Endothelial cell of umbilical vein (primary cell): Measurements from ENCODE around the gene THEM5. TPM values are rescaled to one million over a fixed set of nuclear protein-coding genes. Genes with fewer than 3 reads are reported as not detected.

Experiments
- BruUV-seq: library from RNA; stranded (reverse); fragments of 400-500 nt; replicated peaks from 2 replicates; lab custom pipeline; 2021; lab: Mats Ljungman, UMichigan
- CTCF ChIA-PET: fragments of 300-600, 350-600 bp; sonication (Branson Sonifier 250); formaldehyde crosslinking; loops from one replicate; lab custom pipeline; 2021; ENCODE audit warnings: antibody characterized with exemption, inconsistent platforms; lab: Charles Lee
- POLR2A ChIA-PET: fragments of 300-600, 350-600 bp; sonication (Branson Sonifier 250); formaldehyde crosslinking; loops from one replicate; lab custom pipeline; 2021; ENCODE audit warnings: antibody characterized with exemption, inconsistent platforms; lab: Charles Lee
- DNase-seq: peaks from one replicate; pipeline ENCODE4 v3.0.0-alpha.2; 2011; ENCODE audit warnings: low read depth, low spot score
- FAIRE-seq: peaks from 2 replicates; lab custom pipeline; 2011; peaks lifted over from hg19 to GRCh38; lab: Jason Lieb, UNC
- H2AFZ ChIP-seq: 2 replicates; pipeline ENCODE4 v1.6.0; 2012; ENCODE audit warnings: low read depth, low read length, control low read depth, inconsistent platforms
- H3K27ac ChIP-seq: 2 replicates; pipeline ENCODE4 v1.5.1; 2011; ENCODE audit warnings: low read depth, mild to moderate bottlenecking, control low read depth, low read length, moderate library complexity; ENCODE audit not compliant: insufficient read depth
- H3K27me3 ChIP-seq, 2 experiments: 2 replicates each; pipeline versions ENCODE4 v1.6.0 to v1.6.1; 2011; ENCODE audit warnings: low read length in 2 of 2, mixed read lengths in 1 of 2; ENCODE audit not compliant: control insufficient read depth in 2 of 2, insufficient read depth in 2 of 2
- H3K36me3 ChIP-seq, 2 experiments: 2 replicates in 1 of 2; 3 replicates in 1 of 2; pipeline ENCODE4 v1.5.1; 2011; ENCODE audit warnings: low read length in 2 of 2, mild to moderate bottlenecking in 1 of 2, moderate library complexity in 1 of 2; ENCODE audit not compliant: control insufficient read depth in 2 of 2, insufficient read depth in 2 of 2; ENCODE audit errors: extremely low read depth in 1 of 2
- H3K4me1 ChIP-seq: 3 replicates; pipeline ENCODE4 v1.5.1; 2011; ENCODE audit warnings: mild to moderate bottlenecking, low read length; ENCODE audit not compliant: control insufficient read depth, insufficient read depth; ENCODE audit errors: extremely low read depth
- H3K4me2 ChIP-seq: 2 replicates; pipeline ENCODE4 v1.6.1; 2011; ENCODE audit warnings: low read length, control low read depth, mixed read lengths; ENCODE audit not compliant: insufficient read depth
- H3K4me3 ChIP-seq, 3 experiments: fragments of 200-600 bp in 1 of 3; sonication (generic), shearing (Covaris generic) in 1 of 3; replicated peaks in 1 of 3; 2 replicates each; pipeline ENCODE4 v1.5.1; 2011 to 2016; ENCODE audit warnings: control low read depth in 3 of 3, low read length in 3 of 3, mild to moderate bottlenecking in 2 of 3, inconsistent platforms in 1 of 3, low read depth in 1 of 3, moderate library complexity in 1 of 3; ENCODE audit not compliant: insufficient read depth in 1 of 3
- H3K79me2 ChIP-seq: 2 replicates; pipeline ENCODE4 v1.6.0; 2012; ENCODE audit warnings: low read length, inconsistent platforms; ENCODE audit not compliant: control insufficient read depth, insufficient read depth
- H3K9ac ChIP-seq: replicated peaks from 2 replicates; pipeline ENCODE3; 2011; ENCODE audit warnings: low read length, control low read depth; ENCODE audit not compliant: insufficient read depth; ENCODE audit errors: extremely low read depth
- H3K9me1 ChIP-seq: replicated peaks from 3 replicates; pipeline ENCODE4 v1.6.0; 2011; ENCODE audit warnings: mild to moderate bottlenecking, low read length; ENCODE audit not compliant: control insufficient read depth, insufficient read depth; ENCODE audit errors: extremely low read depth
- H3K9me3 ChIP-seq: replicated peaks from 2 replicates; pipeline ENCODE4 v1.5.1; 2012; ENCODE audit warnings: low read length, inconsistent platforms; ENCODE audit not compliant: control insufficient read depth, insufficient read depth
- H4K20me1 ChIP-seq: replicated peaks from 2 replicates; pipeline ENCODE3; 2011; ENCODE audit warnings: mild to moderate bottlenecking, low read length; ENCODE audit not compliant: control insufficient read depth, insufficient read depth; ENCODE audit errors: extremely low read depth
- EZH2 ChIP-seq: IDR thresholded peaks from 2 replicates; pipeline ENCODE4 v1.6.1; 2012; ENCODE audit warnings: borderline replicate concordance, low read depth, mild to moderate bottlenecking, moderate library complexity, low read length, inconsistent platforms; ENCODE audit not compliant: severe bottlenecking
- FOS ChIP-seq: IDR thresholded peaks from 2 replicates; pipeline ENCODE4 v1.6.1; 2011; ENCODE audit warnings: mild to moderate bottlenecking, low read length, moderate library complexity, borderline replicate concordance; ENCODE audit not compliant: insufficient read depth
- GATA2 ChIP-seq: IDR thresholded peaks from 2 replicates; pipeline ENCODE4 v1.7.0; 2011; ENCODE audit warnings: low read depth, mild to moderate bottlenecking, moderate library complexity, mixed read lengths, low read length; ENCODE audit not compliant: insufficient read length, insufficient read depth
- JUN ChIP-seq: IDR thresholded peaks from 2 replicates; pipeline ENCODE4 v1.6.1; 2011; ENCODE audit warnings: borderline replicate concordance, low read depth; ENCODE audit not compliant: insufficient read length, insufficient read depth
- MYC ChIP-seq: IDR thresholded peaks from one replicate; pipeline ENCODE4 v1.6.1; 2011; ENCODE audit warnings: mild to moderate bottlenecking, low read depth, low read length
- POLR2A ChIP-seq: IDR thresholded peaks from 2 replicates; pipeline ENCODE4 v1.6.1; 2012; ENCODE audit warnings: low read depth, mild to moderate bottlenecking, control low read depth, low read length
- POLR2AphosphoS5 ChIP-seq: IDR thresholded peaks from 2 replicates; pipeline ENCODE4 v1.6.1; 2012; ENCODE audit warnings: low read depth, mild to moderate bottlenecking, control low read depth, low read length, moderate library complexity; ENCODE audit not compliant: insufficient read depth
- dilution Hi-C: fragments of 300-500 bp; cut with MboI; formaldehyde crosslinking; loops from one replicate; pipeline ENCODE4 v1.15.0; 2019; ENCODE audit warnings: low sequenced_read_pairs; ENCODE audit not compliant: extremely low pct_ligation_motif_present
- intact Hi-C: fragments of 100-400 bp; cut with micrococcal nuclease; formaldehyde crosslinking; loops from one replicate; pipeline ENCODE4 v1.10.0; 2022
- polyA plus RNA-seq, 4 experiments: library from polyadenylated mRNA; depleted of rRNA in 3 of 4; stranded (reverse) in 3 of 4; unstranded in 1 of 4; fragments of >200 nt; gene quantifications; 2 replicates each; pipeline versions ENCODE4 v1.2.1 to v1.2.3, GENCODE V29; 2011 to 2012; ENCODE audit warnings: missing spikeins in 1 of 4
- total RNA-seq: library from RNA; stranded (reverse); gene quantifications from 2 replicates; pipeline ENCODE4 v1.2.3, GENCODE V29; 2021
- TF ChIP-seq, protein P1 (sequence below), 2 donors: IDR thresholded peaks; 1 replicate in 1 of 2; 2 replicates in 1 of 2; pipeline ENCODE4 v1.5.1; 2011; ENCODE audit warnings: low read length in 2 of 2, mild to moderate bottlenecking in 2 of 2, moderate library complexity in 2 of 2, control low read depth in 1 of 2, inconsistent platforms in 1 of 2, low read depth in 1 of 2; ENCODE audit not compliant: insufficient read depth in 1 of 2; ENCODE audit errors: extremely low read depth in 1 of 2
- TF ChIP-seq, protein P2 (sequence below): IDR thresholded peaks from 2 replicates; pipeline ENCODE4 v1.6.1; 2011; ENCODE audit not compliant: insufficient read depth, insufficient read length

THEM5 gene
- total and polyA plus RNA-seq, 2 donors (not counting 3 experiments of a cell fraction or from before 2014, with no cell fraction given): not detected

DNA sequence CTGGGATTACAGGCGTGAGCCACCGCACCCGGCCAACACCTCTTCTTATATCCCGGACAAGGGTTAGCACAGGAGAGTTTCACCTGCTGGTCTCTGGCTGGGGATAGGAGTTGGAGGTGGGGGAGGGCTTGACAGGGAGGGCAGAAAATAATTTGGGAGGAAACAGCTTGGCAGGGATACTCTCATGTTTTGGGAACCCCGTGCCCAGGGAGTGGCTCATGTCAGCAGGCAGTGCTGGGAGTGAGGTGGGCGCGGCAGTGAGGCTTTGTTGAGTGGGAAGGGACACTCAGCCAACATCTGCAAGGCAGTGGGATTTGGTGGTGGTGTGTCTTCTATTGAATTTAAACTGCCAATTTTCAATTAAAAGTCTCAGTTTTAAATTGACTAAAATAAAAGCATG lies 1.1 kb upstream of the THEM5 start:
- H3K9me3 ChIP-seq: no peaks in the 10 kb centered on the region
- no peak for DNase-seq
- H3K27ac ChIP-seq: no peak overlapping the region
- H3K79me2 ChIP-seq: no peaks in the 10 kb centered on the region
- TF ChIP-seq, protein P1, sequence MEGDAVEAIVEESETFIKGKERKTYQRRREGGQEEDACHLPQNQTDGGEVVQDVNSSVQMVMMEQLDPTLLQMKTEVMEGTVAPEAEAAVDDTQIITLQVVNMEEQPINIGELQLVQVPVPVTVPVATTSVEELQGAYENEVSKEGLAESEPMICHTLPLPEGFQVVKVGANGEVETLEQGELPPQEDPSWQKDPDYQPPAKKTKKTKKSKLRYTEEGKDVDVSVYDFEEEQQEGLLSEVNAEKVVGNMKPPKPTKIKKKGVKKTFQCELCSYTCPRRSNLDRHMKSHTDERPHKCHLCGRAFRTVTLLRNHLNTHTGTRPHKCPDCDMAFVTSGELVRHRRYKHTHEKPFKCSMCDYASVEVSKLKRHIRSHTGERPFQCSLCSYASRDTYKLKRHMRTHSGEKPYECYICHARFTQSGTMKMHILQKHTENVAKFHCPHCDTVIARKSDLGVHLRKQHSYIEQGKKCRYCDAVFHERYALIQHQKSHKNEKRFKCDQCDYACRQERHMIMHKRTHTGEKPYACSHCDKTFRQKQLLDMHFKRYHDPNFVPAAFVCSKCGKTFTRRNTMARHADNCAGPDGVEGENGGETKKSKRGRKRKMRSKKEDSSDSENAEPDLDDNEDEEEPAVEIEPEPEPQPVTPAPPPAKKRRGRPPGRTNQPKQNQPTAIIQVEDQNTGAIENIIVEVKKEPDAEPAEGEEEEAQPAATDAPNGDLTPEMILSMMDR (IDR thresholded peaks at IDR 0.05; ENCODE audit: extremely low read depth in 1 of 2, insufficient read depth in 1 of 2, low read depth in 1 of 2, low read length in 2 of 2): no peak
- no peak for TF ChIP-seq POLR2AphosphoS5
- TF ChIP-seq, protein P2, sequence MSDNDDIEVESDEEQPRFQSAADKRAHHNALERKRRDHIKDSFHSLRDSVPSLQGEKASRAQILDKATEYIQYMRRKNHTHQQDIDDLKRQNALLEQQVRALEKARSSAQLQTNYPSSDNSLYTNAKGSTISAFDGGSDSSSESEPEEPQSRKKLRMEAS: no peak
- TF ChIP-seq GATA2: no peak
- no peak for TF ChIP-seq EZH2
- TF ChIP-seq FOS: no peak
- TF ChIP-seq JUN: no peak
- TF ChIP-seq MYC: no peak
- TF ChIP-seq POLR2A: no peak
- H3K27me3 ChIP-seq: peaks cover 0 to 6% of the 10 kb centered on the region in 2 experiments
- no peaks in the 10 kb centered on the region for H3K9me1 ChIP-seq
- no peak overlapping the region for H3K9ac ChIP-seq
- intact Hi-C loops: no loop called here
- CTCF ChIA-PET: no interaction called here
- H2AFZ ChIP-seq: no peak overlapping the region
- H3K4me3 ChIP-seq: no peak overlapping the region
- POLR2A ChIA-PET: no interaction called here
- H3K4me2 ChIP-seq: no peak overlapping the region
- H4K20me1 ChIP-seq: no peaks in the 10 kb centered on the region
- no peaks in the 10 kb centered on the region for H3K36me3 ChIP-seq
- BruUV-seq: no TSS peak
- no peak for FAIRE-seq
- dilution Hi-C loops: no loop called here
- peaks cover 7% of the 10 kb centered on the region for H3K4me1 ChIP-seq
